NB4 (cell line): ENCODE data around the gene CACNG6.

Source experiments
- DNase-seq: peaks from one replicate; pipeline ENCODE4 v3.0.0; 2010; ENCODE audit warnings: low read depth
- H3K4me3 ChIP-seq: one replicate; pipeline ENCODE4 v1.5.1; 2011; ENCODE audit warnings: mild to moderate bottlenecking, low read depth, low read length, moderate library complexity
- MYC ChIP-seq: IDR thresholded peaks from 2 replicates; pipeline ENCODE4 v1.6.1; 2011; ENCODE audit warnings: low read depth, low read length
- POLR2A ChIP-seq: IDR thresholded peaks from 2 replicates; pipeline ENCODE4 v1.6.1; 2011; ENCODE audit warnings: mild to moderate bottlenecking; ENCODE audit not compliant: insufficient read length; ENCODE audit errors: extremely low read depth
- TF ChIP-seq, protein P1 (sequence below): IDR thresholded peaks from one replicate; pipeline ENCODE4 v1.5.1; 2012; ENCODE audit warnings: low read depth, low read length
- TF ChIP-seq, protein P2 (sequence below): IDR thresholded peaks from 2 replicates; pipeline ENCODE4 v1.6.1; 2011; ENCODE audit warnings: low read depth, low read length

Gene CACNG6

DNA sequence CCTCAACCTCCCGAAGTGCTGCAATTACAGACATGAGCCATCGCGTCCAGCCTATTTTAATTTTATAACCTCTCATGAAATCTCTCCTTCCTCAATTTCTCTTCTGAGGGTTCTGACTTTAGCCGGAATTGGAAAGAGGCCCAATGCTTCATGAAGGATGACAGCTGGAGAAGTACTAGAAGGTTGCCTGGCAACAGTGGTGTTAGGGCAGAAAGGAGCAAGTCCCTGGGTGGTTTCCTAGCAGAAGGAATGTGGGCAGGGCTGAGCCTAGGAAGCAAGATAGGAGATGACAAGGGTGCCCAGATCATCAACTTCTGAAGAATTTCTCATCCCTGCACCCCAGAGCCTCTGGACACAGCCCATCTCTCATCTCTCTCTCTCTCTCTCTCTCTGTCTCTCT lies 25.8 kb downstream of the CACNG6 start:
- TF ChIP-seq MYC (no peak), POLR2A (no peak)
- TF ChIP-seq, protein P1, sequence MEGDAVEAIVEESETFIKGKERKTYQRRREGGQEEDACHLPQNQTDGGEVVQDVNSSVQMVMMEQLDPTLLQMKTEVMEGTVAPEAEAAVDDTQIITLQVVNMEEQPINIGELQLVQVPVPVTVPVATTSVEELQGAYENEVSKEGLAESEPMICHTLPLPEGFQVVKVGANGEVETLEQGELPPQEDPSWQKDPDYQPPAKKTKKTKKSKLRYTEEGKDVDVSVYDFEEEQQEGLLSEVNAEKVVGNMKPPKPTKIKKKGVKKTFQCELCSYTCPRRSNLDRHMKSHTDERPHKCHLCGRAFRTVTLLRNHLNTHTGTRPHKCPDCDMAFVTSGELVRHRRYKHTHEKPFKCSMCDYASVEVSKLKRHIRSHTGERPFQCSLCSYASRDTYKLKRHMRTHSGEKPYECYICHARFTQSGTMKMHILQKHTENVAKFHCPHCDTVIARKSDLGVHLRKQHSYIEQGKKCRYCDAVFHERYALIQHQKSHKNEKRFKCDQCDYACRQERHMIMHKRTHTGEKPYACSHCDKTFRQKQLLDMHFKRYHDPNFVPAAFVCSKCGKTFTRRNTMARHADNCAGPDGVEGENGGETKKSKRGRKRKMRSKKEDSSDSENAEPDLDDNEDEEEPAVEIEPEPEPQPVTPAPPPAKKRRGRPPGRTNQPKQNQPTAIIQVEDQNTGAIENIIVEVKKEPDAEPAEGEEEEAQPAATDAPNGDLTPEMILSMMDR: no peak
- TF ChIP-seq, protein P2, sequence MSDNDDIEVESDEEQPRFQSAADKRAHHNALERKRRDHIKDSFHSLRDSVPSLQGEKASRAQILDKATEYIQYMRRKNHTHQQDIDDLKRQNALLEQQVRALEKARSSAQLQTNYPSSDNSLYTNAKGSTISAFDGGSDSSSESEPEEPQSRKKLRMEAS: no peak
- no peak for DNase-seq
- no peak overlapping the region for H3K4me3 ChIP-seq

- H3K4me3 ChIP-seq: no peak overlapping the region
- DNase-seq: no peak
- TF ChIP-seq POLR2A (no peak), MYC (no peak)
- TF ChIP-seq, protein P1: no peak
- TF ChIP-seq, protein P2: no peak
Observed at GRCh38 chr19:54021363-54021762, 29.9 kb downstream of the CACNG6 start.

DNA sequence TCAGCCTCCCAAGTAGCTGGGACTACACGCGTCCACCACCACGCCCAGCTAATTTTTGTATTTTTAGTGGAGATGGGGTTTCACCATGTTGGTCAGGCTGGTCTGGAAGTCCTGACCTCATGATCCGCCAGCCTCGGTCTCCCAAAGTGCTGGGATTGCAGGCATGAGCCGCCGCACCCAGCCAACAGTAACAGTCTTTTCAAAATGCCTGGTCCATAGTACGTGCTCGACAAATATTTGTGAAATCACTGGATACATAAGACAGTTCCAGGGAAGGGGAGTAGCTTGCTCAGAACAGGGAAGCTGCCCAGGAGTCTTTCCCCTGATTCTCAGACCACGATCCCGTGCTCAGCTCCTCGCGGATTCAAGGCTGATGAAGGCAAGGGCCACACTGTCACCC lies 30.5 kb downstream of the CACNG6 start:
- no peak for DNase-seq
- TF ChIP-seq POLR2A: no peak
- TF ChIP-seq, protein P2: no peak
- no peak for TF ChIP-seq MYC
- TF ChIP-seq, protein P1: no peak
- H3K4me3 ChIP-seq: no peak overlapping the region

GRCh38 chr19:54023191-54023590 lies 31.8 kb downstream of the CACNG6 start:
- TF ChIP-seq, protein P1: no peak
- TF ChIP-seq POLR2A: no peak
- no peak for TF ChIP-seq MYC
- TF ChIP-seq, protein P2: no peak
- no peak overlapping the region for H3K4me3 ChIP-seq
- peak; percentile 45 for DNase-seq

- DNase-seq: no peak
- TF ChIP-seq, protein P1: no peak
- TF ChIP-seq, protein P2: no peak
- no peak for TF ChIP-seq MYC
- TF ChIP-seq POLR2A: no peak
- no peak overlapping the region for H3K4me3 ChIP-seq
Observed at GRCh38 chr19:54024660-54025059, 33.2 kb downstream of the CACNG6 start.

DNA sequence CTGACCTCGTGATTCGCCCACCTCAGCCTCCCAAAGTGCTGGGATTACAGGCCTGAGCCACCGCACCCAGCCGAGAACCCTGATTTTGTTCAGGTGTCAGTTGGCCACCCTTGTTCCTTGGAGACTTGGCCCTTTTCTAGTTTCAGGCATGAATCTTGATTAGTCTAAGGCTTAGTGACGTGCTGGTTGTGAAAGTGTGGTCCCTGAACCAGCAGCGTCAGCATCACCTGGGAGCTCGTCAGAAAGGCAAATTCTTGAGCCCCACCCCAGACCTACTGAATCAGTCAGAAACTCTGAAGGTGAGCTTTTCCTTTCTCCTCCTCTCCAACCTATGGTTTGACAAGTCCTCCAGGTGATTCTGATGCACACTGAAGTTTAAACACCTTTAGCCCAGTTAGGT lies 35.2 kb downstream of the CACNG6 start:
- H3K4me3 ChIP-seq: no peak overlapping the region
- TF ChIP-seq, protein P2: no peak
- TF ChIP-seq, protein P1: no peak
- TF ChIP-seq POLR2A (no peak), MYC (no peak)

More for the DNA sequence above, 35.2 kb downstream of the CACNG6 start:
- DNase-seq: no peak
